Endothelial cell of umbilical vein (primary cell): Measurements from ENCODE around the gene C16orf87. TPM values are rescaled to one million over a fixed set of nuclear protein-coding genes. Genes with fewer than 3 reads are reported as not detected.

ENCODE experiments used
- BruUV-seq: library from RNA; stranded (reverse); fragments of 400-500 nt; replicated peaks from 2 replicates; lab custom pipeline; 2021; lab: Mats Ljungman, UMichigan
- CTCF ChIA-PET: fragments of 300-600, 350-600 bp; sonication (Branson Sonifier 250); formaldehyde crosslinking; loops from one replicate; lab custom pipeline; 2021; ENCODE audit warnings: antibody characterized with exemption, inconsistent platforms; lab: Charles Lee
- POLR2A ChIA-PET: fragments of 300-600, 350-600 bp; sonication (Branson Sonifier 250); formaldehyde crosslinking; loops from one replicate; lab custom pipeline; 2021; ENCODE audit warnings: antibody characterized with exemption, inconsistent platforms; lab: Charles Lee
- DNase-seq: peaks from one replicate; pipeline ENCODE4 v3.0.0-alpha.2; 2011; ENCODE audit warnings: low read depth, low spot score
- FAIRE-seq: peaks from 2 replicates; lab custom pipeline; 2011; peaks lifted over from hg19 to GRCh38; lab: Jason Lieb, UNC
- H2AFZ ChIP-seq: 2 replicates; pipeline ENCODE4 v1.6.0; 2012; ENCODE audit warnings: low read depth, low read length, control low read depth, inconsistent platforms
- H3K27ac ChIP-seq: 2 replicates; pipeline ENCODE4 v1.5.1; 2011; ENCODE audit warnings: low read depth, mild to moderate bottlenecking, control low read depth, low read length, moderate library complexity; ENCODE audit not compliant: insufficient read depth
- H3K27me3 ChIP-seq, 2 experiments: 2 replicates each; pipeline versions ENCODE4 v1.6.0 to v1.6.1; 2011; ENCODE audit warnings: low read length in 2 of 2, mixed read lengths in 1 of 2; ENCODE audit not compliant: control insufficient read depth in 2 of 2, insufficient read depth in 2 of 2
- H3K36me3 ChIP-seq, 2 experiments: 2 replicates in 1 of 2; 3 replicates in 1 of 2; pipeline ENCODE4 v1.5.1; 2011; ENCODE audit warnings: low read length in 2 of 2, mild to moderate bottlenecking in 1 of 2, moderate library complexity in 1 of 2; ENCODE audit not compliant: control insufficient read depth in 2 of 2, insufficient read depth in 2 of 2; ENCODE audit errors: extremely low read depth in 1 of 2
- H3K4me1 ChIP-seq: 3 replicates; pipeline ENCODE4 v1.5.1; 2011; ENCODE audit warnings: mild to moderate bottlenecking, low read length; ENCODE audit not compliant: control insufficient read depth, insufficient read depth; ENCODE audit errors: extremely low read depth
- H3K4me2 ChIP-seq: 2 replicates; pipeline ENCODE4 v1.6.1; 2011; ENCODE audit warnings: low read length, control low read depth, mixed read lengths; ENCODE audit not compliant: insufficient read depth
- H3K4me3 ChIP-seq, 3 experiments: fragments of 200-600 bp in 1 of 3; sonication (generic), shearing (Covaris generic) in 1 of 3; replicated peaks in 1 of 3; 2 replicates each; pipeline ENCODE4 v1.5.1; 2011 to 2016; ENCODE audit warnings: control low read depth in 3 of 3, low read length in 3 of 3, mild to moderate bottlenecking in 2 of 3, inconsistent platforms in 1 of 3, low read depth in 1 of 3, moderate library complexity in 1 of 3; ENCODE audit not compliant: insufficient read depth in 1 of 3
- H3K79me2 ChIP-seq: 2 replicates; pipeline ENCODE4 v1.6.0; 2012; ENCODE audit warnings: low read length, inconsistent platforms; ENCODE audit not compliant: control insufficient read depth, insufficient read depth
- H3K9ac ChIP-seq: replicated peaks from 2 replicates; pipeline ENCODE3; 2011; ENCODE audit warnings: low read length, control low read depth; ENCODE audit not compliant: insufficient read depth; ENCODE audit errors: extremely low read depth
- H3K9me1 ChIP-seq: replicated peaks from 3 replicates; pipeline ENCODE4 v1.6.0; 2011; ENCODE audit warnings: mild to moderate bottlenecking, low read length; ENCODE audit not compliant: control insufficient read depth, insufficient read depth; ENCODE audit errors: extremely low read depth
- H3K9me3 ChIP-seq: replicated peaks from 2 replicates; pipeline ENCODE4 v1.5.1; 2012; ENCODE audit warnings: low read length, inconsistent platforms; ENCODE audit not compliant: control insufficient read depth, insufficient read depth
- H4K20me1 ChIP-seq: replicated peaks from 2 replicates; pipeline ENCODE3; 2011; ENCODE audit warnings: mild to moderate bottlenecking, low read length; ENCODE audit not compliant: control insufficient read depth, insufficient read depth; ENCODE audit errors: extremely low read depth
- EZH2 ChIP-seq: IDR thresholded peaks from 2 replicates; pipeline ENCODE4 v1.6.1; 2012; ENCODE audit warnings: borderline replicate concordance, low read depth, mild to moderate bottlenecking, moderate library complexity, low read length, inconsistent platforms; ENCODE audit not compliant: severe bottlenecking
- FOS ChIP-seq: IDR thresholded peaks from 2 replicates; pipeline ENCODE4 v1.6.1; 2011; ENCODE audit warnings: mild to moderate bottlenecking, low read length, moderate library complexity, borderline replicate concordance; ENCODE audit not compliant: insufficient read depth
- GATA2 ChIP-seq: IDR thresholded peaks from 2 replicates; pipeline ENCODE4 v1.7.0; 2011; ENCODE audit warnings: low read depth, mild to moderate bottlenecking, moderate library complexity, mixed read lengths, low read length; ENCODE audit not compliant: insufficient read length, insufficient read depth
- JUN ChIP-seq: IDR thresholded peaks from 2 replicates; pipeline ENCODE4 v1.6.1; 2011; ENCODE audit warnings: borderline replicate concordance, low read depth; ENCODE audit not compliant: insufficient read length, insufficient read depth
- MAX ChIP-seq: IDR thresholded peaks from 2 replicates; pipeline ENCODE4 v1.6.1; 2011; ENCODE audit not compliant: insufficient read depth, insufficient read length
- MYC ChIP-seq: IDR thresholded peaks from one replicate; pipeline ENCODE4 v1.6.1; 2011; ENCODE audit warnings: mild to moderate bottlenecking, low read depth, low read length
- POLR2A ChIP-seq: IDR thresholded peaks from 2 replicates; pipeline ENCODE4 v1.6.1; 2012; ENCODE audit warnings: low read depth, mild to moderate bottlenecking, control low read depth, low read length
- POLR2AphosphoS5 ChIP-seq: IDR thresholded peaks from 2 replicates; pipeline ENCODE4 v1.6.1; 2012; ENCODE audit warnings: low read depth, mild to moderate bottlenecking, control low read depth, low read length, moderate library complexity; ENCODE audit not compliant: insufficient read depth
- dilution Hi-C: fragments of 300-500 bp; cut with MboI; formaldehyde crosslinking; loops from one replicate; pipeline ENCODE4 v1.15.0; 2019; ENCODE audit warnings: low sequenced_read_pairs; ENCODE audit not compliant: extremely low pct_ligation_motif_present
- intact Hi-C: fragments of 100-400 bp; cut with micrococcal nuclease; formaldehyde crosslinking; loops from one replicate; pipeline ENCODE4 v1.10.0; 2022
- polyA plus RNA-seq, 4 experiments: library from polyadenylated mRNA; depleted of rRNA in 3 of 4; stranded (reverse) in 3 of 4; unstranded in 1 of 4; fragments of >200 nt; gene quantifications; 2 replicates each; pipeline versions ENCODE4 v1.2.1 to v1.2.3, GENCODE V29; 2011 to 2012; ENCODE audit warnings: missing spikeins in 1 of 4
- total RNA-seq: library from RNA; stranded (reverse); gene quantifications from 2 replicates; pipeline ENCODE4 v1.2.3, GENCODE V29; 2021
- TF ChIP-seq, protein P1 (sequence below), 2 donors: IDR thresholded peaks; 1 replicate in 1 of 2; 2 replicates in 1 of 2; pipeline ENCODE4 v1.5.1; 2011; ENCODE audit warnings: low read length in 2 of 2, mild to moderate bottlenecking in 2 of 2, moderate library complexity in 2 of 2, control low read depth in 1 of 2, inconsistent platforms in 1 of 2, low read depth in 1 of 2; ENCODE audit not compliant: insufficient read depth in 1 of 2; ENCODE audit errors: extremely low read depth in 1 of 2

Gene C16orf87
- total and polyA plus RNA-seq, 2 donors (not counting 3 experiments of a cell fraction or from before 2014, with no cell fraction given) = 2.4 to 8.5 TPM

DNA sequence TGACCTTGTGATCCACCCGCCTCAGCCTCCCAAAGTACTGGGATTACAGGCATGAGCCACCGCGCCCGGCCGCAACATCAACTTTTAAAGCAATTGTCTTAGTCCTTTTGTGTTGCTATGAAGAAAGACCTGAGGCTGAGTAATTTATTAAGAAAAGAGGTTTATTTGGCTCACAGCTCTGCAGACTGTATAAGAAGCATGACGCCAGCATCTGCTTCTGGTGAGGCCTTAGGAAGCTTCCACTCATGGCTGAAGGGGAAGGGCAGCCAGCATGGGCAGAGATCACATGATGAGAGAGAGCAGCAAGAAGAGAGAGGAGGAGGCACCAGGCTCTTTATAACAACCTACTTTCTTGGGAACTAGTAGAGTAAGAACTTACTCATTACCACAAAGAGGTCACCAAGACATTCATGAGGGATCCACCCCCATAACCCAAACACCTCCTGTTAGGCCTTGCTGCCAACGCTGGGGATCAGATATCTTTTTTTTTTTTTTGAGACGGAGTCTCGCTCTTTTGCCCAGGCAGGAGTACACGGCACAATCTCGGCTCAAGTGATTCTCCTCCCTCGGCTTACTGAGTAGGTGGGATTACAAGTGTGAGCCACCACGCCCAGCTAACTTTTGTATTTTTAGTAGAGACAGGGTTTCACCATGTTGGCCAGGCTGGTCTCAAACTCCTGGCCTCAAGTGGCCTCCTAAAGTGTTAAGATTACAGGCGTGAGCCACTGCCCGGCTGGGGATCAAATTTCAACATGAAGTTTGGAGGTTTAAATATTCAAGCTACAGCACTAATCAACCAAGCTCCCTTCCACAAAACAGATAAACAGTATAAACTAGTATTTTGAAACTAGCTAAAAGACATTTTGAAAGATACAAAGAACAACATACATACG, 31.8 kb upstream of the C16orf87 start:
- POLR2A ChIA-PET = no interaction called here
- BruUV-seq = no TSS peak
- TF ChIP-seq EZH2 (no peak), POLR2A (no peak), GATA2 (no peak), MAX (no peak), JUN (no peak), POLR2AphosphoS5 (no peak), FOS (no peak), MYC (no peak)
- TF ChIP-seq, protein P1, sequence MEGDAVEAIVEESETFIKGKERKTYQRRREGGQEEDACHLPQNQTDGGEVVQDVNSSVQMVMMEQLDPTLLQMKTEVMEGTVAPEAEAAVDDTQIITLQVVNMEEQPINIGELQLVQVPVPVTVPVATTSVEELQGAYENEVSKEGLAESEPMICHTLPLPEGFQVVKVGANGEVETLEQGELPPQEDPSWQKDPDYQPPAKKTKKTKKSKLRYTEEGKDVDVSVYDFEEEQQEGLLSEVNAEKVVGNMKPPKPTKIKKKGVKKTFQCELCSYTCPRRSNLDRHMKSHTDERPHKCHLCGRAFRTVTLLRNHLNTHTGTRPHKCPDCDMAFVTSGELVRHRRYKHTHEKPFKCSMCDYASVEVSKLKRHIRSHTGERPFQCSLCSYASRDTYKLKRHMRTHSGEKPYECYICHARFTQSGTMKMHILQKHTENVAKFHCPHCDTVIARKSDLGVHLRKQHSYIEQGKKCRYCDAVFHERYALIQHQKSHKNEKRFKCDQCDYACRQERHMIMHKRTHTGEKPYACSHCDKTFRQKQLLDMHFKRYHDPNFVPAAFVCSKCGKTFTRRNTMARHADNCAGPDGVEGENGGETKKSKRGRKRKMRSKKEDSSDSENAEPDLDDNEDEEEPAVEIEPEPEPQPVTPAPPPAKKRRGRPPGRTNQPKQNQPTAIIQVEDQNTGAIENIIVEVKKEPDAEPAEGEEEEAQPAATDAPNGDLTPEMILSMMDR (IDR thresholded peaks at IDR 0.05; ENCODE audit: extremely low read depth in 1 of 2, insufficient read depth in 1 of 2, low read depth in 1 of 2, low read length in 2 of 2) = no peak
- no peak for FAIRE-seq
- DNase-seq = no peak
- Histone ChIP-seq H3K9me3 (no peaks in the 10 kb centered on the region), H4K20me1 (no peaks in the 10 kb centered on the region), H3K9me1 (no peaks in the 10 kb centered on the region), H3K4me2 (no peak overlapping the region), H3K36me3 (no peaks in the 10 kb centered on the region), H2AFZ (no peak overlapping the region), H3K27me3 (no peaks in the 10 kb centered on the region), H3K79me2 (no peaks in the 10 kb centered on the region), H3K9ac (no peak overlapping the region), H3K4me1 (peaks cover 8% of the 10 kb centered on the region), H3K4me3 (no peak overlapping the region), H3K27ac (no peak overlapping the region)
- CTCF ChIA-PET = interaction anchor here (1.0 to 3.3 kb wide), 5 partner anchors 10 to 46 kb away, joined by 3 to 33 read pairs (median 5); partner anchors contain the start of gene GPT2
- dilution Hi-C loops (no loop called here), intact Hi-C loops (no loop called here)
